MCF 10A (cell line): Measurements from ENCODE around the gene CRAMP1. TPM values are rescaled to one million over a fixed set of nuclear protein-coding genes. Genes with fewer than 3 reads are reported as not detected.

ENCODE experiments used
- BruUV-seq: library from RNA; stranded (reverse); fragments of 400-500 nt; replicated peaks from 2 replicates; lab custom pipeline; 2021; lab: Mats Ljungman, UMichigan
- CTCF ChIA-PET: fragments of 300-600 bp; sonication (Branson Sonifier 250); formaldehyde crosslinking; extraction: SDS; loops from one replicate; lab custom pipeline; 2021; ENCODE audit warnings: antibody characterized with exemption, inconsistent platforms; lab: Yijun Ruan, JAX
- POLR2A ChIA-PET: fragments of 300-600, 350-650 bp; sonication (Branson Sonifier 250); formaldehyde crosslinking; extraction: SDS; loops from one replicate; lab custom pipeline; 2020; ENCODE audit warnings: antibody characterized with exemption, inconsistent platforms; lab: Yijun Ruan, JAX
- DNase-seq: peaks from one replicate; pipeline ENCODE4 v3.0.0-alpha.2; 2018; ENCODE audit not compliant: unreplicated experiment
- H3K27ac Mint-ChIP-seq: one replicate; pipeline ENCODE4 v1.8.0; 2022; ENCODE audit warnings: mild to moderate bottlenecking, low read depth, mixed read lengths; ENCODE audit not compliant: unreplicated experiment
- H3K27me3 Mint-ChIP-seq: one replicate; pipeline ENCODE4 v1.8.0; 2022; ENCODE audit warnings: mixed read lengths; ENCODE audit not compliant: insufficient read depth, unreplicated experiment
- H3K36me3 Mint-ChIP-seq: one replicate; pipeline ENCODE4 v1.8.0; 2022; ENCODE audit warnings: mild to moderate bottlenecking, moderate library complexity, mixed read lengths; ENCODE audit not compliant: insufficient read depth, unreplicated experiment
- H3K4me1 Mint-ChIP-seq: one replicate; pipeline ENCODE4 v1.8.0; 2022; ENCODE audit warnings: mixed read lengths; ENCODE audit not compliant: insufficient read depth, unreplicated experiment
- H3K4me3 Mint-ChIP-seq: one replicate; pipeline ENCODE4 v1.8.0; 2022; ENCODE audit warnings: mild to moderate bottlenecking, moderate library complexity, mixed read lengths; ENCODE audit not compliant: unreplicated experiment
- H3K9me3 Mint-ChIP-seq: one replicate; pipeline ENCODE4 v1.8.0; 2022; ENCODE audit warnings: mixed read lengths; ENCODE audit not compliant: unreplicated experiment
- intact Hi-C: fragments of 100-400 bp; cut with micrococcal nuclease; formaldehyde crosslinking; loops from 2 replicates; pipeline ENCODE4 v1.14.1; 2022
- total RNA-seq: library from RNA; stranded (reverse); gene quantifications from 2 replicates; pipeline ENCODE4 v1.2.3, GENCODE V29; 2022
- TF ChIP-seq, protein P1 (sequence below): fragments of 200-600 bp; IDR thresholded peaks from one replicate; pipeline ENCODE4 v1.8.0; 2022; ENCODE audit warnings: antibody characterized with exemption, mild to moderate bottlenecking; ENCODE audit not compliant: unreplicated experiment

CRAMP1 gene
- total RNA-seq, 1 experiment from 2014 or later = 26.3 TPM

DNA sequence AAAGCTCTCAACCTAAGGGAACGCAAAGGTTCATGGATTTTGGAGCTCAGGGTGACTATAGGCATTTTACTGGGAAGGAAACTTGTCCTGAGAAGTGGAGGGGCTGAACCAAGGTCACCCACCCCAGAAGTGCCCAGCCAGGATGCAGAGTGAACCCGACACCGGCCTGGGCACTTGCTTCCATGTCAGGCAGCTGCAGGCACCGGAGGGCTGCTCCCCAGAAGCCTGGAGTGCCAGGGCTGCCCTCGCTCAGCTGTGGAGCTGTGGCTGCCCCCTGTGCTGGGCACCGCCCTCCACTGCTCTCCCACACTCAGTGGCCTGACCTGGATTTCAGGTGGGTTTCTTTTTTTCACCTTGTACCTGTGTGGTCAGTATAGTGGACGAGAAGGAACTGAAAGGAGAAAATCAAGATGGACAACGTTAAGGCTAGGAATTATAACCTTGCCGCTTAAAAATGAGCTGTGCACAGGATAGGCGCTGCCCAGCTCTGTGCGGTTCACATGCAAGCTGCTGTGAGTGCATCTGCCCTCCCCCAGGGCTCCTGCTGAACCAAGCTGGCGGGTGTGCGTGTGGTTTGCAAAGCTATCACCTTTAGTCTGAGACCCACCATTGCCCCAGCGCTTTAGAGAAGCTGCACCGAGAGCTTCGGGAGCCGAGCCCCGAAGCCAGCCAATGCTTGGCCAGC, 96.1 kb downstream of the CRAMP1 start:
- Mint-ChIP-seq H3K9me3 (no peaks in the 10 kb centered on the region), H3K27ac (peak overlapping the region; percentile 81), H3K4me1 (peaks cover 9% of the 10 kb centered on the region), H3K36me3 (peaks cover 18% of the 10 kb centered on the region), H3K4me3 (peak overlapping the region; percentile 83), H3K27me3 (no peaks in the 10 kb centered on the region)
- ChIA-PET POLR2A (interaction anchor here (0.9 to 4.8 kb wide), 11 partner anchors 10 to 98 kb away, joined by 3 to 130 read pairs (median 30); partner anchors contain the start of genes CRAMP1, EME2, IFT140 and JPT2), CTCF (interaction anchor here (0.6 to 2.7 kb wide), 13 partner anchors 18 to 1631 kb away, joined by 3 to 15 read pairs (median 4); partner anchors contain the start of gene JPT2)
- DNase-seq = no peak
- no TSS peak for BruUV-seq
- TF ChIP-seq, protein P1, sequence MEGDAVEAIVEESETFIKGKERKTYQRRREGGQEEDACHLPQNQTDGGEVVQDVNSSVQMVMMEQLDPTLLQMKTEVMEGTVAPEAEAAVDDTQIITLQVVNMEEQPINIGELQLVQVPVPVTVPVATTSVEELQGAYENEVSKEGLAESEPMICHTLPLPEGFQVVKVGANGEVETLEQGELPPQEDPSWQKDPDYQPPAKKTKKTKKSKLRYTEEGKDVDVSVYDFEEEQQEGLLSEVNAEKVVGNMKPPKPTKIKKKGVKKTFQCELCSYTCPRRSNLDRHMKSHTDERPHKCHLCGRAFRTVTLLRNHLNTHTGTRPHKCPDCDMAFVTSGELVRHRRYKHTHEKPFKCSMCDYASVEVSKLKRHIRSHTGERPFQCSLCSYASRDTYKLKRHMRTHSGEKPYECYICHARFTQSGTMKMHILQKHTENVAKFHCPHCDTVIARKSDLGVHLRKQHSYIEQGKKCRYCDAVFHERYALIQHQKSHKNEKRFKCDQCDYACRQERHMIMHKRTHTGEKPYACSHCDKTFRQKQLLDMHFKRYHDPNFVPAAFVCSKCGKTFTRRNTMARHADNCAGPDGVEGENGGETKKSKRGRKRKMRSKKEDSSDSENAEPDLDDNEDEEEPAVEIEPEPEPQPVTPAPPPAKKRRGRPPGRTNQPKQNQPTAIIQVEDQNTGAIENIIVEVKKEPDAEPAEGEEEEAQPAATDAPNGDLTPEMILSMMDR = no peak
- intact Hi-C loops = loop anchor here (5.0 to 10.0 kb wide), 2 partner anchors 96 to 283 kb away; partner anchors contain the start of genes CRAMP1, IFT140 and UQCC4

DNA sequence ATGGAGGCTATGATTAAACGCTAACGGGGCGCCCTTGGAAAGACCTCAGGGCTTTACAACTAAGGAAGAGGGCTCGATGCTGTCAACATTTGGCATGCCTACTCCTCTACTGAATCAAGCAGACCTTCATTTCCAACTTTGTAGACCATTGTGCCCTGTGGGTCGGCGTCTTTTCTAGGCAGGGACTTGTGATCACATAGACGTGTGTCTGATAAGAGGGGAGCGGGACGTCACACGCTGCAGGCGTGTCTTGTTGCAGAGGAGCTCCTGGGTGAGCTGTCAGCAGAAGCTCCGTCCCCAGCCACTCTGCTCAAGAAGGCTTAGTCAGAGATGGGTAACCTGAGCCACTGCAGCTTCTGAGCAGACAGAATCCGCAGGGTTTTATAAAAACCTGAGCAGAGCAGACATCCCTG, 96.6 kb downstream of the CRAMP1 start:
- no TSS peak for BruUV-seq
- peaks cover 9% of the 10 kb centered on the region for H3K4me1 Mint-ChIP-seq
- DNase-seq = no peak
- no peak overlapping the region for H3K27ac Mint-ChIP-seq
- H3K4me3 Mint-ChIP-seq = no peak overlapping the region
- intact Hi-C loops = loop anchor here (5.0 to 10.0 kb wide), 2 partner anchors 96 to 284 kb away; partner anchors contain the start of genes CRAMP1, IFT140 and UQCC4
- TF ChIP-seq, protein P1 = no peak
- ChIA-PET CTCF (interaction anchor here (0.6 to 2.7 kb wide), 7 partner anchors 18 to 1632 kb away, joined by 3 to 15 read pairs (median 4); no protein-coding TSS in a partner anchor), POLR2A (interaction anchor here (4.0 to 4.8 kb wide), 3 partner anchors 19 to 98 kb away, joined by 36 to 130 read pairs (median 57); partner anchors contain the start of genes CRAMP1, EME2, IFT140 and MRPS34)
- no peaks in the 10 kb centered on the region for H3K9me3 Mint-ChIP-seq
- H3K36me3 Mint-ChIP-seq = peaks cover 13% of the 10 kb centered on the region
- H3K27me3 Mint-ChIP-seq = no peaks in the 10 kb centered on the region

DNA sequence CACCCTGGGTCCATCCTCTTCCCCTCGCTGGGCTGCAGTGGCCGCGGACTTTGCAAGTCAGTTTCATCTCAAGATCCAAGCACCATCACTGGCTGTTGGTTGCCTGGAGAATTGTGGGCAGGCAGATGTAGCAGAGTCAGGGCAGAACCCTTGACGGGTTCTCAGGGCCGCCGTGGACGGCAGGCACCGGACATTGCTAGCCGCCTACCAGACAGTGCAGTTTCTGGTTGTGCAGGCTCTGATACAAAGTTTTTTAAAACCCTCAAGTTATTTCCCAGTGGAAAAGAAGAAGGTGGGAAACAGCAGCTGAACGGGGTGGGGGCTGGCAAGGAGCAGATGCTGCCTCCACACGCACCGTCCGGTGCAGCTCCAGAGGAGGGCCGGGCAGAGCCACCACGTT, 97.2 kb downstream of the CRAMP1 start:
- CTCF ChIA-PET = interaction anchor here (1.1 to 2.7 kb wide), 3 partner anchors 19 to 65 kb away, joined by 4 to 15 read pairs (median 5); no protein-coding TSS in a partner anchor
- H3K27me3 Mint-ChIP-seq = no peaks in the 10 kb centered on the region
- intact Hi-C loops = loop anchor here (5.0 to 10.0 kb wide), 2 partner anchors 97 to 285 kb away; partner anchors contain the start of genes CRAMP1, IFT140 and UQCC4
- no TSS peak for BruUV-seq
- peaks cover 10% of the 10 kb centered on the region for H3K36me3 Mint-ChIP-seq
- H3K4me3 Mint-ChIP-seq = no peak overlapping the region
- POLR2A ChIA-PET = interaction anchor here (4.8 kb wide), 1 partner anchor 61 kb away, joined by 57 read pairs; the partner anchor contains the start of genes EME2, MRPS34 and NME3
- no peak overlapping the region for H3K27ac Mint-ChIP-seq
- no peaks in the 10 kb centered on the region for H3K9me3 Mint-ChIP-seq
- H3K4me1 Mint-ChIP-seq = peaks cover 9% of the 10 kb centered on the region
- TF ChIP-seq, protein P1 = no peak
- DNase-seq = no peak
